Retinal pigment epithelial cell (primary cell): Measurements from ENCODE around the gene NEIL1.

Experiments
- DNase-seq: peaks from one replicate; pipeline ENCODE4 v3.0.0-alpha.2; 2010; ENCODE audit warnings: low read depth
- H3K4me3 ChIP-seq: 2 replicates; pipeline ENCODE4 v1.5.1; 2011; ENCODE audit warnings: mild to moderate bottlenecking, low read length, control low read depth, moderate library complexity
- CTCF ChIP-seq: conservative IDR thresholded peaks from 2 replicates; pipeline ENCODE4 v1.5.1; 2011; ENCODE audit warnings: low read depth, low read length, control low read depth, inconsistent platforms

NEIL1 gene

GRCh38 chr15:75356006-75356405 lies 9.2 kb downstream of the NEIL1 start:
- H3K4me3 ChIP-seq = no peak overlapping the region
- no peak for DNase-seq
- no peak for TF ChIP-seq CTCF

- no peak for TF ChIP-seq CTCF
- DNase-seq = no peak
- H3K4me3 ChIP-seq = no peak overlapping the region
These were observed 9.7 kb downstream of the NEIL1 start for GRCh38 chr15:75356517-75356916.

GRCh38 chr15:75357976-75358673 lies 11.3 kb downstream of the NEIL1 start:
- no peak overlapping the region for H3K4me3 ChIP-seq
- no peak for TF ChIP-seq CTCF
- no peak for DNase-seq

- no peak overlapping the region for H3K4me3 ChIP-seq
- no peak for DNase-seq
- no peak for TF ChIP-seq CTCF
These were observed 12.1 kb downstream of the NEIL1 start for GRCh38 chr15:75358771-75359536.

- no peak for DNase-seq
- no peak overlapping the region for H3K4me3 ChIP-seq
- no peak for TF ChIP-seq CTCF
These were observed 12.9 kb downstream of the NEIL1 start for GRCh38 chr15:75359537-75360250.

- TF ChIP-seq CTCF = no peak
- H3K4me3 ChIP-seq = no peak overlapping the region
- DNase-seq = no peak
These were observed 13.6 kb downstream of the NEIL1 start for GRCh38 chr15:75360391-75360790.

GRCh38 chr15:75360856-75361255 lies 14.0 kb downstream of the NEIL1 start:
- no peak for DNase-seq
- TF ChIP-seq CTCF = no peak
- no peak overlapping the region for H3K4me3 ChIP-seq
